NCI-H2029 (cell line): Measurements from ENCODE around the gene MORC4.

Experiments
- DNase-seq: peaks from one replicate; lab custom pipeline; 2025; lab: John Stamatoyannopoulos, UW

Gene MORC4

DNA sequence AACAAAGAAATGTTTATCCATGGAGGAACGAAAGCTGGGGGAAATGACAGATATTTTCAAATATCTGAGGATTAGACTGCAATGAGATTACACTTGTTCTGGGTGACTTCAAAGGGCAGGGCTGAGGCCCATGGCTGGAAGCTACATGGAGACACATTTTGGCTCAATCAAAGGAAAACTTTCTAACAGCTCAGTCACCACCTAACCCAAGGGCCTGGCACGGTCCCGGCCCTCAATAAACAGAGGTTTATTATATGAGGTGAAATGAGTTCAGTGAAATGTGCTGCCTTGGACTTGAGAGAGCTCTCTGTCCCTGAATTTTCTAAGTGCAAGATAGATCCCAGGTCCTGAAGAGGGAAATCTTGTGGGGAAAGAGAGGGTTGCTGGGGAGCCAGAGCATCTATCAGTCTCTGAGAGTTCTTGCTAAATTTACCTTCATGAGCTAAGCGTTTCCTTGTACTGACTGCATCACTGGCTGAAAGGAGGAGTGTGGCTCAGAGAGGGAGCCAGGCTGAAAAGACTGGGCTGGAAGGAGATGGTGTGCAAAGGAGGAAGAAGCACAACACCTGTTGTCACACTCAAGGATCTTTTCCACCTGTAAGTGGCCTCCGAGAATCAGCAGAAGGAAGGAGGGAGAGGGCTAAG is 94.8 kb downstream of the MORC4 start:
- DNase-seq = no peak

DNA sequence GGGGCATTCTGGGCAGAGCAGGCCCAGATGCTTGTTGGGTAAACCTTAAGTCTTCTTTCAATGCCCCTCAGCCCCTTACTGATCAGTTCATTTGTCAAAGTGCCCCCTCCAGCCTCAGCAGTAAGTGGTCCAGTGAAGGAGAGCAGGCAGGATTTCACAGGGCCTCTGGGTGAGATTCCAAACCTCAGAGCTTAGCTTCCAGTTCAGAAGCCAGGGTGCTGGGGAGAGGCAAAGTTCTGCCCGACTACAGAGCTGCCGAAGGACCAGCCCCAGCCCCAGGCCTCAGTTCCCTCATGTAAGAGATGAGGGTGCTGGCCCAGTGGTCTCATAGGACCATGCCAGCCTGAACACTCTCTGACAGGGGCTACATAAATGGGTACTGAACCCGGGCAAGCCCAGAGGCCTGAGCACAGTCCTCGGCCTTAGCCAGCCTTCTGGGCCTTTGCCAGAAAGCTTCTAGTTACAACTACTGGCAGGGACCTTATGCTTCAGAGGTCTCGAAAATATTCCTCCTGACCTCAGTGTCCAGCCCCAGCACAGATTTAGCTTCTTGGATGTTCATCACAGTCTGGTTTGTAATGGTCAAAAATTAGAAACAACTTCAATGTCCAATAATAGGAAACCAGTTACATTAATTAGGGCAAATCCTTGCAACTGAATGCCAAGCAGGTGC is 96.0 kb downstream of the MORC4 start:
- DNase-seq = no peak

DNA sequence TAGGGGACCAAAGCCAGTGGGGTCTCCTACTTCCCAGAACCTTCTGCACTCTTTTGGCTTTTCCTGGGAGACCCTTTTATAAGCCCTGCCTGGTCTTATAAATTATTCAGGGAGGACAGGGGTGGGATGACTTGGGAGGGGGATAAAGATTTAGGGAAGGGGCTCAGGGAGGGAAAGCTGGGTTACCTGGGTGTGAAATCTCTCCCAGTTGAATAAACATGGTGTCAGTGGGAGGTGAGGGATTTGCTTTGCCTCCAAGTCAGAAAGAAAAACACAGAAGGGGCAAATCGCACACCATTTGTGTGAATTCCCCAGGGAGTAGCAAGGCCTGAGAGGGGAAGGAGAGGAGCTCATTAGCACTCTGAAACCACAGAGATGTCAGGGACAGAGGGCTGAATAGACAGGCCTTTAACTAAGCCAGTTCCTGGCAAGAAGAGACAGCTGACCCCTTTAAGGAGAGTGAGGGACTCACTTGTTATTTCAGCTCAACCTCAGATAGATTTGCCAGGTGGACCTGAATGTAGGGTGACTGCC is 96.7 kb downstream of the MORC4 start, which contains the start of gene RIPPLY1:
RIPPLY1 (minus strand) TSS at position 51 of the 534 bp plus-strand sequence. CDS start 54 bp downstream, outside the sequence.
- no peak for DNase-seq

DNA sequence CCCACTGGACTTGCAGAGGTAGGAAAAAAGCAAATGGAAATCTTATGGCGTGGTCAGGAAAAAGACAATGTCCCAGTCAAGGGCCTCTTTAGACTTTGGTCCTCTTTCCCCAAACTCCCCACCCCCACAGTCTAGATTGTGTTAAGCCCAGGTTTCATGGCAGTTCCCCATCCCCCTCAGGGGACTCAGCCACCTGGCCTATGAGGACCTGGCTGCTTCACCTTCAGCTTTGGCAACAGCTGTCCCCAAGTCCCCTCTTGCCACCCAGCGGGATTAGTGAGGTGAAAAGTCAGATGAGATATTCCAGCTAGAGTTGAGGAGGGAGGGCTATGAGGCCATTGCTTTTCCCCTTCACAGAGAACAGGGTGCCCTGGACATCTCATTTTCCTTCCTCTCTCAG is 97.3 kb downstream of the MORC4 start:
- DNase-seq = no peak

DNA sequence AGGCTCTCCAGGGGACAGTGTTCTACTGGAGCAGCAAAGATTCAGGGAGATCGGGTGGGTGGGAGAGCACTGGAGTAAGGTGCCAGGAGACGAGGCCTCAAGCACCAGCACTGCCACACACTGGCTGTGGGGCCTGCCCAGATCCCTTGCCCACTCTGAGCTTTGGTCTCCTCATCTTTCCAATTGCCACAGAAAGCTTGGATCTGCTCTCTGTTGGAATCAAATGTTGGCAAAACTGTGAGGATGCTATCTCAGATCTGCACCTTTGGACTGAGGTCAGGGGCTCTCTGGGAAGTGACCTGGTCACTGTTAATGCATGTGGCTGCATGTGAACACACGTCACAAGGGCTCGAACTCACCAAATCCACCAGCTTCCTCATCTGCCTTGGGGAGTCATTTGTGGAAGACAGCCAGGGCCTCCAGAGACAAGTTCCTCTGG is 98.2 kb downstream of the MORC4 start:
- DNase-seq = no peak

DNA sequence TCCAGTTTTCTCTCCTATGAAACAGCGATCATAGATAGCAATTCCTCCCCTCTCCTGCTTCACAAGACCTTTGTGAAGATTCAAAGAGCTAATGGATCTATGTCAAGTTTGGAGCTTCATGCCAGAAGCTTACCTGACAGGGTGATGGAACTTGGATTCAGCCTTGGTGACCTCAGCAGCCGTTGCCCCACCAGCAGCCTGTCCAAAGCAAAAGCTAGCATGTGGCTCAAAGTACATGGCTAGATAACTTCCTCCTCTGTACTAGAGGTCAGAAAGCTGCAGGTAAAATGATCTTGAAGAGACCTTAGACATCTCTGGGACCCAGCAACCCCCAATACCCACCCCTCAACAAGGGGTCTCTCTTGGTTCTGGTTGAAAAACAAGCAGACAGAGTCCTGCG is 98.7 kb downstream of the MORC4 start:
- DNase-seq = no peak

DNA sequence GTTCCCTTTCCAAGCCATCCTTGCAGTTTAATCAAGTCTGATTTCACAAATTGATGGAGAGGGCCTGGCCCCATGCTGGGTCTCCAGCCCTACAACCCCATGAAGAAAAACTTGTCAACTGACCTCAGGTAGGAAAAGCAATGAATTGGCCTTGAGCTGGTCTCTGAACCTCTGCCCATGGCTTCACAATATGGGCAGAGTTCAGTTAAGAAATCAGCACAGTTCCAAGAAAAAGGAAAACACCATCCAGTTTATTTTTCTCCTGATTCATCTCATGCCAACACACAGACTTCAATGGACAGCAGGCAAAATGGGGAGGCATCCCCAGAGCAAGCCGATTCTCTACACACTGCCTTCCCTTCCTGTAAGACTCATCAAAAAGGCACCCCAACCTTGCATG is 100.2 kb downstream of the MORC4 start:
- DNase-seq = no peak

DNA sequence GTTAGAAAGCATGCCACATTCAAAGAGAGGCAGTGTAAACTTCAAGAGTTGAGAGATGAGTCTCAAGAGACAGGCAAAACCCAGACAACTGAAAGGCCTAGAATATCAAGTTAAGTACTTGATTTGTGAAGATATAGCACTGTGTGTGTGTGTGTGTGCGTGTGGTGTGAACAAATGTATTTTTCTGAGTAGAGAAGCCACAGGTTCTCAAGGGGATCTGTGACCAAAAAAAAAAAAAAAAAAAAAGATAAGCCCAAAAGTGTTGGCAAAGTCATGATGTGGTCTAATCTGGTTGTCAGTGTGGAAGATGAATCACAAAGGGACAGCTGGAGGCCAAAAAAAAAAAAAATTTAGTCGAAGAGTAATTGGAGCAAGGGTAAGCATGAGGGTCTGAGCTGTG is 100.7 kb downstream of the MORC4 start:
- no peak for DNase-seq

DNA sequence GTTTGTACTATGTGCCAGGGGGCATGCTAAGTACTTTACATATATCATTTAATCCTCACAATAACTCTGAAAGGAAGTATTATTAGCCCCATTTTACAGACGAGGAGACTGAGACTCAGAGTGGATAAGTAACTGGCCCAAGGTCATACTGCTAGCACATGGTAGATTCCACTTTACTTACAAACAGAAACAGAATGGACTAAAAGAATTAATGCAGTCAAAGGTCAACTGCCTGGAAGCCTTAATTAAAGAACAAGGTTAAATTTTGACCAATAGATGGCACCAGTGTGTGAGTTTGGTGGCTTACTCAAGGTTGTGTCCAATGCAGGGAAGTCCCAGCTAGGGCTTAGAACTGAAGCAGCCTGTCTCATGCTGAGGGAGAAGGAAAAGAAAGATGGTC is 101.5 kb downstream of the MORC4 start:
- peak; percentile 45 for DNase-seq

DNA sequence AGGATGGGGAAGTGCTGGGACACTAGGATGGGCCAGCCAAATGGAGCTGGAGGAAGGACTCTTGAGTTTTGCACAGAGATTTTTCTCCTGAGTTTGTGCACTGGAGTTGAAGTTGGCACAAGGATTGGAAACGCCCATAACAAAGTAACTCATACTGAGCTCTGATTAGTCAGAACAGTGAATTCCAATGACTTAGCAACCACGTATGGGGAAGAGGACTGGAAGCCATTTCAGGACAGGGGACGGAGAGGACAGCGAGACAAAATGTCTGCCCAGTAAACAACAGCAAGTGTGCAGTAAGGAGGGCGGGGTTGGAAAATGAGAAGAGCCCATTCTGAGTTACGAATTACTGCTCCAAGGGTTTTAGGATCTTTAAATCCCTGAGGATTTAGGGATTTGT is 102.8 kb downstream of the MORC4 start:
- no peak for DNase-seq

DNA sequence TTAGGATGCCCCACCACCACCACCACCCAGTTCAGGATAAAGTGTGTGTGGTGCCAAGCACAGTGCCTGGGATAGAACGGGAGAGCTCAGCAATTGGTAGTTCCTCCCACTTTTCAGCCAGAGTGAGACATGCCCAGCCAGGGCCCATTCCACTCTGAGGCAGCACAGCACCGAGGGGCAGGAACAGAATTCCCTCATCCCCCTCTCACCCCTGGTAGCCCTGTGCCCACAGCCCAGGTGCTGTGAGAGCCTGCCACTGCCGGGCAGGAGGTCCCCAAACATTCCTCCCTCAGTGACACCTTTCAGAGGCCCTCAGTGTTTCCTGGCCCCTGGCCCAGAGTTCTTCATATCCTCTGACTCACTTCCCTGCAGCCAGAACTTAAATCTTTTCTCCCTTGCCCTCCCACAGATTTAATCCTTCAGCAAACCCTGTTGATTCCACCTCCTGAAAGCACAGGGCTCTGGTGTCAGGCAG is 105.0 kb downstream of the MORC4 start:
- DNase-seq = no peak

DNA sequence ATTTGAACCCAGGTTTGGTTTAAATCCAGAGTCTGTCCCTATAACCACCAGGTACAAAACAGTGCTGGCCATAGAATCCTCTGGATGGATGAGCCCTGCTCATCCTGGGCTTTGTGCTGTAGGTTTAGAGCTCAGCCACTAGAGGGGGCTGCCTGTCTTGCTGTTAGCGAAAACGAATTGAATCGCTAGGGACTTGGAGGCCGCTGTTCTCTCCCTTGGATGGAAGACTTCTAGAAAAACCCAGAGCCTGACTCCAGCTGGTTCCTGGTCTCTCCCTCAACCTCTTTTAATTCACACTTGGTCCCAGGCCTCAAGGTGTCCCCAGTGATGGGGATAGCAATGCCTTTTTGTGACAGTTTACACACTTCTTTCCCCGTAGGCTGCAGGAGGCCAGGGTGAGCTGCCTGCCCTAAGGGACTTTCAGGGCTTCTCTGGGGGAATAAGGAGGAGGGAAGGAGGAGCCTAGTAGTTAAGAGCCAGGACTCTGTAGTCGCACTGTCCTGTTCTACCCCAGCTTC is 105.6 kb downstream of the MORC4 start:
- peak; percentile 34 for DNase-seq

DNA sequence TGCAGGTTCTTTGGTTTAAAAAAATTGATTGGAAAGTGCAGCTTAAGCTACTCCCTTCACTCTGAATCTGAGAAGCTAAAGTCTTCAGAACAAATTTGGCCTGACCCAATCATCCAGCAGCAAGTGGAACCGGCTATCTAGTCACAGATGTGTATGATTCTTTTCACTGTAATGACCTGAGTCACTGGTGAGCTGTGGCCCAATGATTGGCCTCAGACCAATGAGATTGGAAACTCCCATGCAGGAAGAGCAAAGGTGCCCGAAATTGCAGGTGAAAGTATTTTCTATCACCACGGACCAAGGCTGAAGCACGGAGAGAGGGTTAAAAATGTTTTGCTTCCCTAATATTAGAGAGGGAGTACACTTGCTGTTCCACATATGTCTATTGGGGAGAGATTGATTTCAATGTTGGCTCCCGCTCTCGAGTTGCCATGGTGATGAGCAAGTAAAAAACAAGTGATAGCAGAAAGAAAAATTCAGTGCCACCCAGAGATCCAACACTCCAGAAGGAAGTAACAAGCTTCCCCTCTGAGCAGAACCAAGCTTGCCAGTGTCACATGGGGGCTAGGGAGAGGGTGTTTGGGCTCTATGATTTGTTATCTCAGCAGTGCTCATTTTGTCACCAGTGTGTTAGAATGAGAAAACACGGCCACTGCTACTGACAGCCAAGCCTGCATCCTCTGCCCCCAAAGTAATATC is 108.1 kb downstream of the MORC4 start:
- no peak for DNase-seq
